IPS-11a (cell line): Measurements from ENCODE around the gene H19.

ENCODE experiments used
- H3K4me3 ChIP-seq: one replicate; pipeline ENCODE4 v1.5.1; 2013; ENCODE audit warnings: low read depth, low read length, control low read depth

Gene H19

DNA sequence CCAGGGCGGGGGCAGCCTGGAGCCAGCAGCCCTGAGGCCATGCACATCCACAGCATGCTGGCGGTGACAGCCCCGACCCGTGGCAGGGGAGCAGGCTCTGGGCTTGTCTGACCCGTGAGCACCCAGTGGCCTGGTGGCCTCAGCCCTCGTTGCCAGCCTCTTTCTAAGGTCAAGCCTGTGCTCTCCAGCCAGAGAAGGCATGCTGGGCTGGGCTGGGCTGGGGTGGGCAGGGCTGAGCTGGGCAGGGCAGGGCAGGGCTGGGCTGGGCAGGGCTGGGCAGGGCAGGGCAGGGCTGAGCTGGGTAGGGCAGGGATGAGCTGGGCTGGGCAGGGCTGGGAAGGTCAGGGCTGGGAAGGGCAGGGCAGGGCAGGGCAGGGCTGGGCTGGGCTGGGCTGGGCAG, 10.6 kb downstream of the H19 start:
- no peak overlapping the region for H3K4me3 ChIP-seq

DNA sequence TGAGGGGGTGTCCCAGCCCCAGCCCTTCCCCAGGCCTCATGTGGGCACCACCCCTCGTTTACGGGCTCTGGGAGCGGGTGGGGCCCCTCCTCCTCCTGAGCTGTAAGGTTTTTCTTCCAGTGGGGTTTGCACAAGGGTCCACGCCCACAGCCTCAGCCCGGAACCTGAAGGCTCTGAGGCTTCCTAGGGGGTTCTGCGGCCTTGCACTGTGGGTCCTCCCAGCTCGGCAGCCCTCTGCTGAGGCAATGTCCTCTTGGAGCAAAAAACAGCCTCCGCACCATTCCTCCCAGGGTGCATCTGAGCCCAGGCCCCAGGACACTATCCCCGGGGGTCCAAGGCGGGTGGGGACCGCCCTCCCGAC, 14.1 kb downstream of the H19 start:
- H3K4me3 ChIP-seq: no peak overlapping the region

DNA sequence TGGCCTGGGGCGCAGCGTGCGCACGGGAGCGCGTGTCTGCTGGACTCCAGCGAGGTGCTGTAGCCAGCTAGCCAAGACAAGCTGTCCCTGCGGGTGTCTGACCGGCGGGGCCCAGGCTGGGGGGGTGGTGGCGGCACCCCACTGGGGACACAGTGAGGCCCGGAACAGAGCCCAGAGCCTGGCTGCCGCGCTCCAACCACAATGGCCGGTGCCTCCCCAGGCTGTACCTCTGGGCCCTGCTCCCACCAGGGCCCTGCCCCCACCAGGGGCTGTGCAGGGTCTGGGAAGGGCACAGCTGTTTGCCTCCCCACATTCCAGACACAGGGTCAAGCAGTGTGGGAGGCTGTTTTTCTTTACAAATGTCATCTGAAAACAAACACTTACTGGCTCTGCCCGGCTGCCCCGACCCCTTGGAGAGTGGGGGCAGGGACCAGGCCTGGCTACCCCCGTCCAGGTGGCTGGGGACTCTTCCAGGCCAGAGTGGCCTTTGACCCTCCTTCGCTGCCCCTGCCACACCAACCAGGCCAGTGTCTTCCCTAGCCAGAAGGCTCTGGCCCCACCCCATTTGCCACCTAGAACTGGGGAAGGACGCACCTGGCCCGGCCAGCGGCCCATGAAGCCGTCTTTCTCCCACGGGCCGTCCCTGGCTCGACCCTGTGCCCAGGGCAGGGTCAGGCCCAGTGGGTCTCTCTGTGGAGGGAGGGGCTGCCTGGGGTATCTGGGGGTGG, 14.6 kb downstream of the H19 start:
- H3K4me3 ChIP-seq: no peak overlapping the region

- no peak overlapping the region for H3K4me3 ChIP-seq
Observed at GRCh38 chr11:1979607-1980006, 18.0 kb downstream of the H19 start.

- H3K4me3 ChIP-seq: no peak overlapping the region
Observed at GRCh38 chr11:1978720-1979473, 18.7 kb downstream of the H19 start.

GRCh38 chr11:1975185-1975584, 22.5 kb downstream of the H19 start:
- no peak overlapping the region for H3K4me3 ChIP-seq

GRCh38 chr11:1970956-1971355, 26.7 kb downstream of the H19 start:
- no peak overlapping the region for H3K4me3 ChIP-seq

- no peak overlapping the region for H3K4me3 ChIP-seq
Observed at GRCh38 chr11:1969776-1970175, 27.9 kb downstream of the H19 start.

GRCh38 chr11:1969035-1969434, 28.6 kb downstream of the H19 start:
- no peak overlapping the region for H3K4me3 ChIP-seq

GRCh38 chr11:1968454-1969002, 29.1 kb downstream of the H19 start:
- no peak overlapping the region for H3K4me3 ChIP-seq

GRCh38 chr11:1967641-1968225, 29.9 kb downstream of the H19 start:
- no peak overlapping the region for H3K4me3 ChIP-seq

DNA sequence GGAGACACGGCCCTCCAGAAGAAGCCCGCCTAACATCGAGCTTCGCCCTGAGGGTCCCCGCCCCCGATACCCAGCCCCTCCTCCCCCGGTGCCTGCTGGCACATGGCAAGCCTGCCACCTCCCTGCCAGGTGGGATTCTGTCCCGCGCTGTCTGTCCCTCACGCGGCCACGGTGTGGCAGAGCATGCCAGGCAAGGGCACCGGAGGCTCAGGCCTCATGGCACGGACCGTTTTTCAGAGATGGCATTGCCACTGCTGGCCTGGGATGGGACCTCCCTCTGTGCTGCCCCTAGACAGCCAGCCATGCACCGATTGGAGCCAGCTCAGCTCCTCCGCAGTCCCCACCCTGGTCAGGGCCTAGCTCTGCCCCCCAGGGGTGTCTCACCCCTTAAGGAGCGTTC, 31.1 kb downstream of the H19 start:
- H3K4me3 ChIP-seq: no peak overlapping the region

DNA sequence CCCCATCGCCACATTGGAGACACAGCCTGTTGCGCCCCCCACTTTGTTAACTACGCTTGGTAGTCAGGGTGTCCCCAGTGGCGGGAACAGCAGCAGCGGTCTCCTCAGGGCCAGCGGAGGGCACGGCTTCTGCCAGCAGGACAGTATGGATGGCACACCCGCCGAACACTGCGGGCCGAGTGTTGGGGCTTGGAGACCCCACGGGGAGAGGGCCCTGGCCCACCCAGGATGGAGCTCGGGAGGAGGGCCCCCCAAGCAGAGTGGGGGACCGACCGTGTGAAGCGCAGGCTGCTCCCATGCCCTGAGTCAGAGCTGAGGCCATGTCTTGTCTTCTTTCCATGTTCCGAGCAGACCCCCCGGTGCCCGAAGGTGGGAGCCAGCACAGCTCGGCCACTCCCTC, 32.7 kb downstream of the H19 start:
- no peak overlapping the region for H3K4me3 ChIP-seq

DNA sequence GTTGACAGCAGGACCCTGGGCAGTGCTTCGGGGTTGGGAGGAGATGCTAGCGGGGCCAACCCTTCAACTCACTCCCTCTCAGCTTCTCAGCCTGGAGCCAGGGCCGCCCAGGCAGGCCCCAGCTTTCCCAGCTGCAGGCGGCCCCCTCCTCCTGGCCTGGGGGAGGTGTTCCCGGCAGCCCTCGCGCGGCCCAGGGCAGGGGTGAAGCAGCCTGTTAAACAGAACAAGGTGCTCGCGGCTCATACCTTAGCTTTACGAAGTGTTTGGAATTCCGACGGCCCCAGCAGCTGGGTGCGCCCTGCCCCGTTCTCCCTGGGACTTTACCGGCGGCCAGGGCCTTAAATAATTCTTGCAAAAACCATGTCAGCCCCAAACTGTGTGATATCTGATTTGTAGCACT, 33.3 kb downstream of the H19 start:
- no peak overlapping the region for H3K4me3 ChIP-seq

DNA sequence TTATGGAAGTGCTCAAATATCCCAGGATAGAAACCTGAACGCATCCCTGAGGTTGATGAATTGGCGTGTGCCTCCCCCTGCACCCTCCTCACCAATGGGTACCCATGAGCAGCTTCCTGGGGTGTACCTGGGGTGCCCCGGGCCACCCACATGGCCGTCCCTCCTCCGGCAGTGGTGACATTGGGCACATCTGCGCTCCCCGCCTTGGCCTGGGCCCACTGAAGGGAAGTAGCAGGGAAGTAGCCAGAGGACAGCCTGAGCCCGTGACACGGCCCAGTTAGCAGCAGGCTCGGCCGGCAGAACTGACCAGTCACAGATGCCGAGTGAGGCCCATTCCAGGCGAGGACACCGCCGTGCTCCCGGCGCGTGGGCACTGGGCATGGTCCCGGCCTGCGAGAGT, 33.8 kb downstream of the H19 start:
- no peak overlapping the region for H3K4me3 ChIP-seq

DNA sequence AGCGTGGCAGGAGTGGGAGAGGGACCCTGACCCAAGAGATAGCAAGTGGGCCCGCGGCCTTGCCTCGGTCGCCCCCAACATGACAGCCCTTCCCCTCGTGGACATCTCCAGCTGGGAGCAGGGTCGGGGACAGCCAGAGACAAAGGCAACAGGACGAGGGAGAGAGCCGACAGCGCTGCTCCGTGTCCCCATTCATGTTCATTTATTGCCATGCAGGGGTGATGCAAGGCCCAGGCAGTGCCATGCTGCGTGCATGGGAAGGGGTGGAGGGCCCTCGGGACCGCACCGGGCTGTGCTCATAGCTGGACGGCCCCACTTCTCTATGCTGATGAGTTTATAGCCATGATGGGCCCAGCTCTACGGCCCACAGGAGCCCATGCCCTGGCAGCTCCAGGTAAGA, 37.9 kb downstream of the H19 start:
- H3K4me3 ChIP-seq: no peak overlapping the region

- H3K4me3 ChIP-seq: no peak overlapping the region
Observed at GRCh38 chr11:1958367-1958766, 39.3 kb downstream of the H19 start.

DNA sequence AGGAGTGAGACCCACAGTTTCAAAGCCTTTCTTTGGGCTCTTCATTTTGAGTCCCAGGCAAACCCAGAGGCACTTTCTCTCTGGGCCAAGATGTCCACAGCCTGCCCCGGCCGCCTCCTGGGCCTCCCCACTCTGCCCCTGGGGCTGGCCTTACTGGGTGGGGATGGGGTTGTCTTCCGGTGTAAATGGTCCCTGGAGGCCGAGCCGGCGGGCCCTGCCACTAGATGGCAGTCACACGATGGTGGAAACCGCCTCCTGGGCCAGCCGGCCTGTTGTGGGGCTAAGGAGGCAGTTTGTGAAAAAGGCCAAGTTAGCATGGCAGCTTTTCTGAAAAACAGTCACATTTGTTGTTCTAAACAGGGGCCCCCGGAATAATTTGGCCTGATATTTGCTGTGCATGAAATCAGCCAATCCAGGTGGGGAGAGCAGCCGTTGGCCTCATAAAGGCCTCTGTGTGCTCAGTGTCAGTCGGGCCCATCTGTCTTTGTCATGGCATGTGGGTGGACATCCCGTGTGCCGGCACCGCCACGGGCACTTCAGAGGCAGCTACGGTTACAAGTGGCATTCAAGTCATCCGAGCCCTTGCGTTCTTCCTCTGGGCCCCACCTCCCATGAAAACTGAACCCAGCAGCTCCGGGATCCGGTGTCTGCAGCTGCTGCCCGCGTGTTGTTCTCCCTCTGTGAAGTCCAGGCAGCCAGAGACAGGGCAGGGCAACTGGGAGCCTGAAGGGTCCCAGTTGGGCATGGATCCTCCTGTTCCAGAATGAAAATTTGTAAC, 44.0 kb downstream of the H19 start:
- H3K4me3 ChIP-seq: no peak overlapping the region

- no peak overlapping the region for H3K4me3 ChIP-seq
Observed at GRCh38 chr11:1952806-1953482, 44.7 kb downstream of the H19 start.

DNA sequence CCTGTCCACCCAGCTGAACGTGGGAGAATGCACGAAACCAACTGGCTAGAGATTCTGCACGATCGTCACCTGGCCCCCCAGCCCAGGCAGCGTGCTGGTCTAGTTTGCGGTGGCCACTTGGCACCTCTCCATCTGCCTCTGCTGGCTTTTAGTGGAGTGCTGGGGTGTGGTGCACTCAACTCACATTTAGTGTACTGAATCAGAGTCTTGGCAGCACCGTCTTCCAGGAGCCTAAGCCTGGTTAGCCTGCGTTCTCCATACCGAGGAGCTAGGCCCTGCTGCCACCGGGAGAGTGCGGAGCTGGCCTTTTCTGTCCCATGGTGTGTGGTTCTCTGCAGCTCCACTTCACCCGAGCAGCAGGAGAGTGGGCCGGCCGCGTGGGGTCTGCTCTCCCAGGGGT, 47.7 kb downstream of the H19 start:
- H3K4me3 ChIP-seq: no peak overlapping the region

DNA sequence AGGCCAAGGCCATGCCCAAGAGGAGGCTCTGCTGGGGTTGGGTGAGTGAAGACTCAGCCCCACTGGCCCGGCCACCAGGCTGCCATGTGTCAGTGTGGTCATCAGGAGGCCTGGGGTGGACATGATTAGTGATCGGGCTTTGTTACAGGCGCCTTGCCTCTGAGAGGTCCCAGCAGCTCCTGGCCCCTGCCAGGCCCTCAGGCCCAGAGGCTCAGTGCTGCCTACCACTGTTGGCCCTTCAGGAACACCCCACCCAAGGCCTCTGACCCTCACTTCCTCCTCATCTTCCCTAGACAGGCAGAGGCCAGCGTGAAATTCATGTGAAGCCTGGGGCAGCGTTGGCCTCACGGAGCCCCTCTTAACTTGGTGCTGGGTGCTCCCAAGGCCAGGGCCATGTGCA, 48.3 kb downstream of the H19 start:
- H3K4me3 ChIP-seq: no peak overlapping the region
